ENCODE measurements around the gene SNCAIP.

The SNCAIP gene

DNA sequence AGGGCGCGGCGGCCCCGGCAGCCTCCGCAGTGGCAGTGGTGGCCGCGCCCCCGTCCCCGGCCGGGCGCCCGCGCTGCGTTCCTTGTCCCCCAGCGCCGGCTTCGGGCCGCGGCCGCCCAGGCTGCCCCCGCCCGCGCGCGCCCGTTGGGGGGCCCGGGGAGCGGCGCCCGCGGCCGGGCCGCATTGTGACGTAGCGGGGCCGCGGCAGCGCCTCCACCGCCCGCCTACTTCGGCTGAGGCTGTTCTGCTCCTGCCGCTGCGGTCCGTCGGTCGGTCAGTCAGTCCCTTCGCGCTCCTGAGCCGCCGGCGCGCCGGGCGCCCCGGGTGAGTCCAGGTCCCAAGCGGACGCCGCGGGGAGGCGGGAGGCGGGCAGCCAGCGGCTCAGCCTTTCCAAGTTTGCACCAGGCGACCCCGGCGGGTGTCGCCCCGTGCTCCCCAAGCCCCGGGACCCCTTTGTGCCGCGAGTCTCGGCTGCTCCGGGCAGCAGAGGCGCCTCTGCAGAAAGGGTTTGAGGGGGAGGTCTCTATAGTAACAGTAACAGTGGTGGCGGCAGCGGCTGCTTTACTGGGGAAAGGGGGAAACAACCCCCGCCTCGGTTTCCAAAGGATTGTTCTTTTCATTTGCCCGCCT is at the start of gene SNCAIP:
SNCAIP (plus strand) TSS at position 277 of the 630 bp plus-strand sequence. CDS start 78,898 bp downstream, outside the sequence.
- no peak for DNase-seq (ENCODE audit: low read depth)

DNA sequence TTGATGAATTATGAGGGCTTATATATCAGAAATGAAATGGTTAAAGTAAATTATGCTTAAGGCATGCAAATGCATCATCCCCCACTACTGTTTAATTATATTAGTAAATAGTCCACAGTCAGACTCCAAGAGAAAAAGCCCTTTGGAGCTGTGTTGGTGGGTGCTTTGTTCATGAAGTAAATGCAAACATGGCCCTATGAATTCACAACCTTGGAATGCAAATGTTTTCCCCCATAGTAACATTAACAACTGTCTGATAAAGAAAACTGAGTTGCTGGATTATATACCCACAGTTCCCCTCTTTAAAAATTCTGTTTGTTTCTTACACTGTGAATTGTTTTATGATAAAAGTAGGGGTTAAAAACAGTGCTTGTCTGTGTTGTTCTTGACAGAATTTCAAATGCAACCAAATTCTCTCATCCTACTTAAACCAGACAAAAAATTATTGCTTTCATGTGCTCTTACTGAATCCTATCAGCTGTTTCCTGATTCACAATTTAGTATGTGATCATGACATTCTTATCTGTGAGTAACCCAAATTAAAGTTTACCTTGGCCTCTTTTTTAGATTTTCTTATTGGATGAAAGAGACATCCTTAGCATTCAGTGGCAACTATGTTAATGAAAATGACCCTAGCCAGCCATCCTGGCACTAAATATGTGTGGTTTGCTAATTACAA is 48.5 kb upstream of the SNCAIP start:
- DNase-seq (ENCODE audit: low read depth) = no peak

DNA sequence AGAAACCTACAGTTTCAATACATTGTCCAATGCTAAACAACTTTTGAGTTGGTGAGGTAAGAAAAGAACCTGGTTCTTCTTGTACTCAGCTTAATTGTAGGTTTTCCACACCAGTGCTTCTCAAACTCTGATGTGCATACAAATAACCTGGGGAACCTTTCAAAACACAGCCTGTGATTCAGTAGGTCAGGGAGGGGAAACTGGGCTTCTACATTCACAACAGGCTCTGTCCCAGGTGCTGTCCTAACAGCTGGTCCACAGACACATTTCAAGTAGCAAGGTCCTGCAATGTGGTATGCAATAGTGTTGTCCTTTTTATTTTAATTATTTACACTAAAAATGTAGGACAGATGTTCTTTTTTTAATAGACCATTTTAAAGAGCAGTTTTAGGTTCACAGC is 47.4 kb upstream of the SNCAIP start:
- no peak for DNase-seq (ENCODE audit: low read depth)

DNA sequence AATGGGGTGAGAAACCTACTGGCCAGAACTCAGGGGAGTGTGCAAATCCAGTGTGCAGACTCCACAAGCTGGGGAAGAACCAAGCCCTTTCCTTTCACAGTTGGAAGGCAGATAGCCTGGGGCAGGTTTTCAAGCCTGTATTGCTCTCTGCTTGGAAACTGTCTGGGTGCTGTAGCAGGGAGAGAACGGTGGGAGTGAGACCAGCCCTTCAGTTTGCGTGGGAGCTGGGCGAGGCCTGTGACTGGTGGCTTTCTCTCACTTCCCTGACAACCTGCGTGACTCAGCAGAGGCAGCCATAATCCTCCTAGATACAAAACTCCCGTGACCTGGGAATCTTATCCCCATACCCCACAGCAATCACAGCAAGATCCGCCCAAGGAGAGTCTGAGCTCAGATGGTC is 44.9 kb upstream of the SNCAIP start:
- DNase-seq (ENCODE audit: low read depth) = no peak

DNA sequence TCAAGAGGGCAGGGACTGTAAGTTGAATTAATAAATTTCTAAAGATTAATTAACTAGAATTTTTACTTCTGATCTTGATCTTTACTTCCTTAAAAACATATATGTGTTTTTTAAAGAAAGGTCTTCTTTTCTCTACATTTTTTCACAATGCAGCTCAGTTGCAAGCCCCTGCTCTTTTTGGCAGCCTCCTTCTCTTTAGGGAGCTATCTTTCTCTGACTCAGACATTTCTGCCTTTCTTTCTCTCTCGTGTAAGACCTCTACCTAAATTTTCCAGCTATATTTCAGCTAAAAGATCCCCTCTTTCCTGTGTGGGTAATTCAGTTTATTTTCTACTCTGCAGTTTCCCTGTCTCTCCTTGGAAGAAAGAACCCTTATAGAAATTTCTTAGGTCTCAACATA is 38.3 kb upstream of the SNCAIP start:
- no peak for DNase-seq (ENCODE audit: low read depth)

DNA sequence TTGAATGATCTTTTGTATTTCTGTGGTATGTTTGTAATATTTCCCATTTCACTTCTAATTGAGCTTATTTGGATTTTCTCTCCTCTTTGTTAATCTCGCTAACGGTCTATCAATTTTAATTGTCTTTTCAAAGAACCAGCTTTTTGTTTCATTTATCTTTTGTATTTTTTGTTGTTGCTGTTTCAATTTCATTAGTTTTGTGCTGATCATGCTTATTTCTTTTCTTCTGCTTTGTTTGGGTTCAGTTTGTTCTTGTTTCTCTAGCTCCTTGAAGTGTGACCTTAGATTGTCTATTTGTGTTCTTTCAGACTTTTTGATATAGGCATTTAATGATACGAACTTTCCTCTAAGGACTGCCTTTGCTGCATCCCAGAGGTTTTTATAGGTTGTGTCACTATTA is 28.4 kb upstream of the SNCAIP start:
- no peak for DNase-seq (ENCODE audit: low read depth)

DNA sequence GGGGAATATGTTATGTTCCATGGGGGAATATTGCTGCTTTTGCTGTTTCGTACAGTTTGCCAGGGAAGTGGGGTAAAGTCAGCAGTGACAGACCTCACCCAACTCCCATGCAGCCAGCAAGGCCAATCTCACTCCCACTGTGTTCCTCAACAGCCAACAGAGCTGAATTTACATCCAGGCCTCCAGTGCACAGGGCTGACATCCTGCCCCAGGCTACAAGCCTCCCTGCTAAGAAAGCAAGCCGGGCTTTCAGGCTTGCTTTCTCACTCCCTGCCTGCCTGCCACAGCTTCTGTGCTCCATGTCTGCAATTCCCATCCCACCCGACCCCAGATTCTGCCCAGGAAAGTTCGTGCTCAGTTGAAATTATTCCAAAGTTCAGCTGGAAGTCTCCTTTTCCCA is 25.5 kb upstream of the SNCAIP start:
- DNase-seq (ENCODE audit: low read depth) = no peak

DNA sequence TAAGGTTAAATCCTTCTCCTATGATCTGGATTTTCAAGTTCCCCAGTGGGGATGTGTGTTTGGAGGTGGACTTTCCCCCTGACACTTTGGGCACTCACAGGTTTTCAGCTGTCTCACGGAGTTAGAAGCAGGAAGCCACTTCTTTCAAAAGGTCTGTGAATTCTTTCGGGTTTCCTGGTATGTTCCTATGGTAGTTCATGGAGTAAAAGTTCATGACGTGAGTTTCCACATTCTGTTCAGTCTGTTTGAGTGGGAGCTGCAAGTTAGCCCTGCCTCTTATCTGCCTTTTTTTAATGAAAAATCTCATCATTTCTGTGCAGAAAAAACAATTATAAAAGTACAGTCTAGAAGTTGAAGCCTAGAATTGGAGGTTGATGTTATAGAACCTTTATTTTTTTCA is 24.9 kb upstream of the SNCAIP start:
- DNase-seq (ENCODE audit: low read depth) = no peak

DNA sequence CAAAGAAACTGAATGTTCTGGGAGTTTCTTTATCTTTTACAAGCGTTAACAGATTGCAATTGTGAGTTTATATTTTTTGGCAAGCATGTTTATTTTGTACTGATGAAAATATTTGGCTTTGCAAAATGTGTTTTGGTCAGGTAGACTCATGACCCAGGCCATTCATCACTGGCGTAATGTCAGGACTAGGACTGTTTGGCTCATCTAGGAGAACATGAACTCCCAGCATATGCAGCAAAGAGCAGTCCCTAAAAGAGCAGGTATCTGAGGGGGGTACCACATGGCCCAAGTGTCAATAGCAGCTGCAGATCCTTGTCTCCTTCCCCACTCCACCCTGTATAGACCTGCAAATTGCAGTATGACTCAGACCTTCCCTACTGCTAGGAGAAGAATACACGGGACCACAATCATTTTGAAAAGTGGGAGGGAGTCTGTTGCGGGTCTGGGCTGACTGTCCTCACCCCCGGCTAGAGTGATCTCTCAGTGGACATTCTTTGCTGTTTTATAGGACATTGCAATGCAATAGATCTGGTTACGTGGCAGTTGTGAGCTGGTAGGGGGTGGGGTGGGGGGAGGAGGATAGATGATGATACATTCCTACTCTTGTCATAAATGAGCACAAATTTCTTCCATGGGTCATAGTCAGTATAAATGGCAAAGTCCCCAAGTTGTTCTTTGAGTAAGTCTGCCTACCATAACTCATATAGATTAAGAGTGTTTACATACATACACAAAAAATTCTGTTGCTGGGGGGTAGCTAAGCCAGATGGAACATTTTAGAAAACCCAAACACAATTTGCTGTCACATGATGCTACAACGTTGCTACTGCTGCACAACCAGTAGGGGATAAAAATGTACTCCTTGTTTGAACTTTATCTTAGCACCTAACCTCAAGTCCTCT is 20.8 kb upstream of the SNCAIP start:
- no peak for DNase-seq (ENCODE audit: low read depth)

DNA sequence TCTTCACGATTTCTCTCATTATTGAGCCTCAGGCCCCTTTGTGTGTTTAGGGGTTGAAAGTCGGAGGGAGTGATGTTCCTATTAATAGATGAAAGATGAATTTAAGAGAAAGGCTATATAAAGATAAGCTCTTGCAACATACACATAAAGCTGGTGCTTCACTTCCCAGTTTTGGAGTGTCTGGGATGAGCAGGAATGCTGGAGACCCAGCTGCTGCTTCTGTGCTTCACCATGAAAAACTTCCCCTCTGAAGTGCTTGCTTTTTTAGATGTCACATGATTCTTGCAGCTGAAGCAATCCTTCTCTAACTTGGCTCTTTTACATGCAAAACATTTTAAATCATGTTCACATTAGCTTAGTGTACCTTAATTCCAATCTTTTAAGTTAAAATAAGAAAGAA is 19.7 kb upstream of the SNCAIP start:
- DNase-seq (ENCODE audit: low read depth) = no peak

DNA sequence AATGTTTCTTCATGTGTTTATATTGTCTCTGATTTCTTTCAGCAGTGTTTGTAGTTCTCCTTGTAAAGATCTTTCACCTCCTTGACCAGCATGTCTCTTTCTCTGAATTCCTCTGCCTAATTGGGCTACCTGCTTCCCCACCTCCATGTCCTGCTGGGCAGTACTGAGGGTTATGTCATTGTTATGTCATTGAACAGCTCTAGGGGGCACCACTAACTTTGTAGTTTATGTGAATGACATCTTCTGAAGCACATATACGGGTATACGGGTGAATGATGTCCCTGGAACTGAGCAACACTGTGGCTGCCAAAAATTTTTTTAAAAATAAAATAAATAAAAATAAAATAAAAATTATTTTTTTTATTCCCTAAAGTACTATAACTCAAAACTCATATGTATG is 16.9 kb upstream of the SNCAIP start:
- no peak for DNase-seq (ENCODE audit: low read depth)

DNA sequence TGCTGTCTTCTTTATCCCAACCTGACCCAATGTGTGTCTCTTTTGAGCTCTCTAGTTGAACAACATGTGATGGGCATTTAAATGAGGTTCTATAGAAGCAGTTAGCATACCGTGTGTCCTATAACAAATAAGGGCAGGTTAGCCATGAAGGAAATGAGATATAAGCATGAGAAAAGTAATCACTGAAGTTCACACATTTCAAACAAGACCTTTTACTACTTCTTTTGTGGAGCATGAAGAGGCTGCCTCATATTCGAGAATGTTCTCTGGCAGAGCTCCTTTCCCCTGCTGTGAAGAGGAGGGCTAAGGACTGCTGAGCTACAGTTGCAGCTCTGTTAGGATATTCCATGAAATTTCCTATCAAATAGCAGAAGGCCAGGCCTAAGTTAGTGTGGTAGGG is 15.2 kb upstream of the SNCAIP start:
- no peak for DNase-seq (ENCODE audit: low read depth)

DNA sequence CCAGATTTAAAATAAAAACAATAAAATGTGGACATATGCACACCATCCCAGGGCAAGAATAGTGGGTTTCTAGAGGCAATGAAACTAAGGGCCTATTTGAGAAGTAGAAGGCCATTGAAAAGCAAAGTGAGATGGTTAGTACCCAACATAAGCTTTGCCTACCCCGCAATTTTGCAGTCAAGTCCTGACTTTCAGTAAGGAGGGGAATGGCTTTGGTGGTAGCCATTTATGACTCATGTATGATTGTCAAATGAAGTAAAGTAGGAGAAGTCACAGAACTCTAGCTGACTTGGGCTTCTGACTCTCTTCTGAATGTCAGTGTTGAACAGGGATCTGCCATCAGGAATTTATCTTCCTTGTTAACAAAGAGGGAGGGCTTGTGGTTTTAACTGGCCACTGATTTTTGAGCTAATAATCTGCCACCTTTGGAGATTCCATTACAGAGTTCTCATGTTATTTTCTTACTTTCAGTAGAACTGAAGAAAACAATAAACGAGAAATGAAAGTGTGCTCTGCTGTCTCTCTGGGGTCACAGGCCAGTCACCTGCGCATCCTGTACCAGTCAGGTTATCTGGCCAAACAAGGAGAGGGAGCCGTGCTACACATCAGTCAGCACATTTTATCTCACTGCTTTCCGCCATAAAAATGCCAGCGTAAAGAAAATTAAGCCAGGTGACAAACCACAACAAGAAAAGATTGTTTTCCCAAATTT is 14.3 kb upstream of the SNCAIP start:
- DNase-seq (ENCODE audit: low read depth) = no peak

DNA sequence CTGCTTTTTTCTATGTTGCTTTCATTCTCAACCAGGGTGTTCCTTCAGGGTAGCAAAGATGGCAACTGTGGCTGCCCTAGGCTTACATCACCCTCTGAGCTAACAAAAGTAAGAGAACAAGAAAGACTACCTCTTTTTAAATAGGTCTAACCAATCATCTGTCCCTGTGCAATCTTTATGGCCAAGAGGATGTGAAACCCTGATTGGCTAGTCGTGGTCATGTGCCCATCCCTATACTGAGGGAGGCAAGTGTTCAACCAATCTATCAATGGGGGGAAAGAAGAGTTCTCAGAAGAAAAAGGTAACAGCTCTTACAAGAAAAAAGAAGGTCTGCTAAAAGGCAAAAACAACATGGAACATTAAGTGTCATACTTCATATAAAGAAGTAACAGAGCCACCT is 11.7 kb upstream of the SNCAIP start:
- no peak for DNase-seq (ENCODE audit: low read depth)

DNA sequence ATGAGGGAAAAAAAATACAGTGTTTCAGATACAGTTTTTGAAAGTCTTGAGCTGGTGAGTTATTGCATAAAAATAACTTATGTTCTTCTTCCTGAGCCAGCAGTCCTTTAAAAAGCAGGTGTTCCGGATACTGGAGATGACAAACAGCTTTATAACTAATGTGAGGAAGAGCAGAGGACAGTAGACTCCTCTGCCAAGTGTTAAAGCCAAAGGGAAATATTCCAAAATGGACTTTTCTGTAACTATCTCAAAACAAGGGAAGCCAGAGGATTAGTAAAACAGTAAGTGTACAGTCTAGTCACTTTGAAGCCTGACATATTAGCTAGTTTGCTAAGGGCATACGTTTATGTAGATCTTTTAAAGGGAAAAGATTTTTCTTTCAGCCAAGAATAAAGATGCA is 11.0 kb upstream of the SNCAIP start:
- DNase-seq (ENCODE audit: low read depth) = no peak

DNA sequence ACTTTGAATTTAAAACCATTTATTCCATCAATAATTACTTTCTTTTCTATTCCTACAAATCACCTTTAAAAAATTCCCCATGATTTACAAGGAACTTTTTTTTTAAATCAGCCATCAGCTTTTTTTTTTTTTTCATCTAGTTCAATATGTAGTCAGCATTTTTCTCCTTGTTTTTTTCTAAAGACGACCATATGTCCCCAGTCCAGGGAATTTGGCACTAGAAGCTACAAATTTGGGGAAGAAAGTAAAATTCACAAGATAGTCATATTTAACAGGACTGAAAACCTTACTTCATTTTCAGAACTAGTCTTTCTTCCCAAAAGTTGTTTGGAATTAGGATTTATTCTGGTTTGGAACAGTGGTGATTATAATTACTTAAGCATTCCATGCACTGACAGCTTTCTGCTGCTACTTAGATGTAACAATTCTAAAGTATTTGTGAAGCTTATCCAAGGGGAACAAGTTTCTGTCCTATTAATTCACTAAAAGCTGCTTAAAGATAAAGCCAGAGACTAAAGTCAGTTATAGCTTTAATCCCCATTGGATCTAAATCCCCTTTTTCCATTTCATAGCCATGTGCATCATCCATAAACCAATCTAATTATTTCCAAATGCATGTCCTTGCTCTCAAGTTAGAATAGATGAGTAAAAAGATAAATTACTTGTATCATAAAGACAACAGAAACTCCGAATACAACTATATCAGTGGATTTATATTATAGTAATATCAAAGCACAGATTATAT is 7.4 kb upstream of the SNCAIP start:
- DNase-seq (ENCODE audit: low read depth) = no peak

DNA sequence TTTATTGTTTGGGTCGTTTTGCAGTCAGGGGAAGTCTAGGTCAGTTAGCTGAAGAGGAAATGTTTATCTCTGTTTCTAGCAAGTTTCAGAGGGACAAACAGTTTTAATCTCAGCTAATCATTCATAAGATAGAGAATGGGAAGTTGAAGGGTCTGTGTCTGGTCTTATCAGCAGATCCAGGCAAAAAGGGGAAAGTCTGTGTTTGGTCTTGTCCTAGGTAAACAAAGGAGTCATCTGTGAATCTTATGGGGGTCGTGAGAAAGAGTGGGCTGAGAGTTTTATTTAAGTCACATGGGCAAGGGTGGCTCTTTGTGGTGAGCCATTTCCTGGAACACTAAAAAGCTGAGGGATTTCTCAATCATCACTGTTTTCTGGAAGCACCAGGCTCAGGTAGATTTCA is 5.6 kb upstream of the SNCAIP start:
- no peak for DNase-seq (ENCODE audit: low read depth)

DNA sequence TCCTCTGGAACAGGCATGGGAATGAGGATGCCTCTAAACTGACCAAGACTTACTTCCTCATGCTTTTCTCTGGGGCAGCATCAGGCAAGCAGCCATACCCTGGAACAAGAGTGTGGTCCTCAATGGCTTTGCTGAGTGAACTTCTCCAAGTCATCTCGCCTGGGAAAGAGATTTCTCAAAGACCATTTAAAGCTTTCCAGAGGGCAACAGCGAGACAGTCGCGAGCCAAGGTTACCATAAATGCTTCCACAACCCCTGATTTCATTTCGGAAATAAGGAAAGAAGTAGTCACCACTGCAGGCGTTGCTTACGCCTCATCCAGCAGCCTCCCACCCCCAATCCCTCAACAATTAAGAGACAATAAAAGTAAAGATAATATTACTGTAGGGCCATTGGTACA is 1.1 kb upstream of the SNCAIP start:
- no peak for DNase-seq (ENCODE audit: low read depth)

DNA sequence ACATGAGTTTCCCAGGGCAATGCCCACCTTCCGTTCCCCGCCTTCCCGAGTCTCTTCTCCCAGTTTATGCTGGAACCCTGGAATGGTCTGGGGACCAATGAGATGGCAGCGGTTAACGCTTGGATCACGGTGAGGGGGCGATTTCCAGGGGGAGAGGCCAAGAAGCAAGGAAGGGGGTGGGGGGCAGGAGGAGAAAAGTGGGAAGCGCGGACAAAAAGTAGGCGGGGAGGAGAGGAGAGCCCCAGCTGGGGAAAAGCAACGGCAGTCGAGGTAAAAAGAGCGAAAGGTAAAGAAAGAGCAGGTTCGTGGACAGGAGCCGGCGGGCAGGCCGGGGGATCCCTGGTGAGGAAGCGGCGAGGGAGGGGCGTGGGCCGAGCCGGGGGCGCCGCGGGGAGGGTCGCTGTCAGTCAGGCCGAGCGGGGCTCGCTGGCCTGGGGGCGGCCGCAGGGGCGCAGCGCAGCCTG is 508 bp upstream of the SNCAIP start:
- DNase-seq (ENCODE audit: low read depth) = no peak

DNA sequence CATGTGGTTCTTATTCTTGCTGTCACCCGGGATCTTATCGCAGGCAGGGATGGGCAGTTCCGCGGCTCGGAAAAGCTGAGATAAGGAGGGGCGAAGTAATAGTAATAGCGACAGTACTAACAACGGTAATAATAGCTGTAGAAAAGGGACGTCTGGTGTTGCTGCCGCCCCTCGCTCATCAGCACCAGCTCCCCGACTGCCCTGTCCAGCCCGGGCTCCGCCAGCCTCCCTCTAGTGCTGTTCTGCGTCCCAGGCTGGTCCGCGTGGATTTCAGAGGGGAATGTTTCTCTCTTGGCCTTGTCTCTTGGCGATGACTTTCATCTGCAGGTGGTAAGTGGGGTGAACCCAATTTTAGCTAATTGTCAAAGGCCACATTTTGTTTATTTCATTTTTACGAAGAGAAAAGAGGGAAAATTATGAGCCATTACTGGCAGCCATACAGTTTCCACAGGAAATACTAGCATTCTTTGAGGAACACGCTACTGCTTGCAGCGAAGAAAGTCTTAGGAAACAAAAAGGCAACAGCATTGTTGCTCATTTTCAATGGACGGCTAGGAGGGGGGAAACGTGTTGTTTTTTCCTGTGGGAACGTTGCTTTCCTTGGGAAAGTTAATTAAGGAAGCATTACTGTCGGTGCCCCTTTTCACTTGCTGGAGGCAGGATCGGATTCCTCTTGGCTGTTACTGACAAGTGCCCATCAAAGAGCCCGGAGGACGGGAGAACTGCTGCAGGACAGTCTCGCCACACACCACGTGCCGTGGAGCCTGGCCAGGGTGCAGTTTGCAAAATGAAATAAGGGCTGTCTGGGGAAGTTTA is 762 bp downstream of the SNCAIP start:
- no peak for DNase-seq (ENCODE audit: low read depth)

DNA sequence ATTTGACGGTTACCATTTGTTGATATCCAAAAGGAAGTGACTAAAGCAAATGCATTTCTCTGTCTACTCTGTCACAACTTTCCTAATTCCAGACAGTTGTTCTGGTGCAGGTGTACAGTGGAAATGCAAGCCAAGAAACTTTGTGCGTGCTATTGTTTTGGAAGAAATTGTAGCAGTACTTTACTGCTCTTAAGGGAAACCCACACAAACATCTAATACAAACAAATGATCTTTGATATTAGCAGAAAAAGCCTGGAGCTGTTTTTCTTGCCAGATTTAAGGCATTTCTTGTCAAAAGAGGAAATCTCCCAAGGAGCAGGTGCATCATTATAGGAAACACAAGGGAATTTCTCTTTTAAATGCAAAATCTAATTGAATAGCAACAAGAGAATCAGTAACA is 2.0 kb downstream of the SNCAIP start:
- no peak for DNase-seq (ENCODE audit: low read depth)

All from CMK (cell line).